ENCODE results near the gene LPCAT3. TPM values are rescaled to one million over a fixed set of nuclear protein-coding genes. Genes with fewer than 3 reads are reported as not detected.

Gene LPCAT3
- total and polyA plus RNA-seq, 2 of the 4 experiments (the other 2 are of a cell fraction) = 7.0 to 18.6 TPM

DNA sequence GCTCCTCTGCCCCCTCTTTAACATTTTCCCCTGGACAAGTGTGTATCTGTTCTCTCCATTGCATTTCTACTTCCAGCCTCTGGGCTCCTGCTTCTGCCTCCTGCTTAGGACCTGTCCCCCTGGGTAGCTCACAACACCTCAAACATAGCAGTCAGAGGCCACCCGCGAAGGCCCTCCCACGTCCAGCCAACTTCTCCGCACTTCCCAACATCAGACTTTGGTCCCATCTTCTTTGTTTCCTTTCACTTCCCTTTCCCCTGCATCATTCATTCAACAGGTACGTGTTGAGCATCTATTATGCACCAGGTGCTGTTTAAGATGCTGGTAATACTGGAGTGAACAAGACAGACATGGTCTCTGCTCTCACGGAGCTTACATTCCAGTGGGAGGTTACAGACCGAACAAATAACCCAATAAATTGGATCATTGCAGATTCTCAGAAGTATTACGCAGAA is 71.3 kb downstream of the LPCAT3 start:
- Histone ChIP-seq H2AK9ac (replicated peaks; ENCODE audit: low read depth, low read length, poor library complexity) (peak overlapping the region; percentile 46), H3K9me1 (ENCODE audit: insufficient read depth, low read length) (0 out of 2 replicates have a peak, but pooled peaks cover 2% of the 10 kb centered on the region), H3K14ac (replicated peaks; ENCODE audit: low read depth, low read length) (no peak overlapping the region), H2BK15ac (ENCODE audit: low read depth, low read length) (no peak overlapping the region), H2BK5ac (ENCODE audit: low read depth, low read length, poor library complexity, severe bottlenecking) (no peak overlapping the region), H3K27ac (ENCODE audit: insufficient read depth, low read length) (no peak overlapping the region), H3K79me1 (ENCODE audit: low read depth in 1 of 2, low read length in 2 of 2) (peaks cover 8 to 13% of the 10 kb centered on the region in 2 experiments; a peak in 3 of 4 replicates), H3K23ac (ENCODE audit: low read depth, low read length) (no peak overlapping the region), H3K9me3 (ENCODE audit: control insufficient read depth, insufficient read depth, low read length) (no peaks in the 10 kb centered on the region), H3K4ac (ENCODE audit: low read depth, low read length) (no peak overlapping the region), H4K91ac (ENCODE audit: insufficient read depth, low read depth, low read length) (no peak overlapping the region), H3K27me3 (ENCODE audit: control insufficient read depth, insufficient read depth, low read length) (no peaks in the 10 kb centered on the region), H3K36me3 (ENCODE audit: control insufficient read depth, insufficient read depth, low read length) (peaks cover 9% of the 10 kb centered on the region), H2BK120ac (ENCODE audit: low read depth, low read length) (no peak overlapping the region), H4K20me1 (ENCODE audit: insufficient read depth, low read length) (no peaks in the 10 kb centered on the region; the same call in 1 of the 2 replicates), H3K4me2 (ENCODE audit: low read depth, low read length) (no peak overlapping the region), H3K4me3 (ENCODE audit: insufficient read depth, low read depth, low read length) (no peak overlapping the region), H3K4me1 (ENCODE audit: control insufficient read depth, insufficient read depth, low read length) (peaks cover 5% of the 10 kb centered on the region; the same call in 1 of the 2 replicates), H3K18ac (ENCODE audit: low read depth, low read length) (no peak overlapping the region), H2BK20ac (ENCODE audit: low read depth, low read length) (no peak overlapping the region), H4K8ac (ENCODE audit: low read depth in 2 of 2, low read length in 2 of 2) (no peak overlapping the region), H2AFZ (replicated peaks; ENCODE audit: low read length, poor library complexity) (no peak overlapping the region), H4K5ac (ENCODE audit: low read depth, low read length) (no peak overlapping the region), H2AK5ac (ENCODE audit: low read depth, low read length) (no peak overlapping the region), H3K9ac (ENCODE audit: low read depth, low read length) (no peak overlapping the region), H3K56ac (ENCODE audit: extremely low read depth, insufficient read depth, low read length) (no peak overlapping the region)
- CTCF ChIA-PET = interaction anchor here (0.6 kb wide), 2 partner anchors 64 to 200 kb away, joined by 5 to 6 read pairs; no protein-coding TSS in a partner anchor
- ATAC-seq (ENCODE audit: low read depth) (no peak), DNase-seq (no peak)
- BruUV-seq (replicated peaks) = no TSS peak
- POLR2A ChIA-PET (ENCODE audit: unreplicated experiment) = no interaction called here
- no peak for TF ChIP-seq CEBPB (IDR thresholded peaks at IDR 0.05; ENCODE audit: low read depth, low read length)
- no peak for TF ChIP-seq NFE2L2 (IDR thresholded peaks at IDR 0.05; ENCODE audit: low read depth, low read length)
- no peak for TF ChIP-seq MAFK (IDR thresholded peaks at IDR 0.05; ENCODE audit: low read depth, low read length)
- TF ChIP-seq RCOR1 (IDR thresholded peaks at IDR 0.05; ENCODE audit: insufficient replicate concordance, low read length) = no peak
- TF ChIP-seq FOS (IDR thresholded peaks at IDR 0.05; ENCODE audit: low read depth, low read length) = no peak
- TF ChIP-seq BHLHE40 (IDR thresholded peaks at IDR 0.05; ENCODE audit: low read depth, low read length) = no peak
- 87% methylated on average over 3 of the region's 8 CpGs; no CpG with 5 or more reads in 1 of the 2 experiments for WGBS, 2 experiments (ENCODE audit: extremely low coverage in 2 of 2, insufficient read length in 1 of 2)
- in situ Hi-C loops (cut with MboI; ENCODE audit: low sequenced_read_pairs) (loop anchor here (10.0 kb wide), 1 partner anchor 168 kb away; no protein-coding TSS in a partner anchor), dilution Hi-C loops (cut with HindIII; ENCODE audit: low sequenced_read_pairs, unreplicated experiment) (no loop called here), intact Hi-C loops (cut with micrococcal nuclease) (no loop called here)

Data from IMR-90 (cell line).